Adrenal gland (tissue), 5 donors: ENCODE results near the gene RSKR.

ENCODE experiments used
- CTCF ChIP-seq, 6 experiments: fragments of 450-650 bp in 4 of 6; fragments of 200-600 bp in 2 of 6; sonication (generic) in 1 of 6; IDR thresholded peaks; 1 replicate in 5 of 6; 2 replicates in 1 of 6; pipeline versions ENCODE4 v1.5.1 to v1.8.0; 2016 to 2021; ENCODE audit warnings: antibody characterized with exemption in 6 of 6, mild to moderate bottlenecking in 2 of 6, moderate library complexity in 1 of 6
- POLR2A ChIP-seq, 2 donors: fragments of 450-650 bp; IDR thresholded peaks; one replicate each; pipeline ENCODE4 v1.6.1; 2017; ENCODE audit warnings: antibody characterized with exemption in 2 of 2, mild to moderate bottlenecking in 2 of 2, moderate library complexity in 1 of 2
- donor health status: DM: no; HTN: no; CAD: no.

GRCh38 chr17:28634206-28634865 lies 20.4 kb upstream of the RSKR start:
- TF ChIP-seq CTCF (IDR thresholded peaks at IDR 0.05): no peak
- TF ChIP-seq POLR2A (IDR thresholded peaks at IDR 0.05): no peak
